C4-2B (cell line): Measurements from ENCODE around the gene DIP2B.

Source experiments
- H3K27ac ChIP-seq: fragments of 450-650 bp; 2 replicates; pipeline ENCODE4 v1.5.1; 2017
- ZFX ChIP-seq: fragments of 450-650 bp; IDR thresholded peaks from 2 replicates; pipeline ENCODE4 v1.6.1; 2017
- TF ChIP-seq, protein P1 (sequence below): fragments of 450-650 bp; conservative IDR thresholded peaks from 2 replicates; pipeline ENCODE4 v1.5.1; 2017; ENCODE audit warnings: mild to moderate bottlenecking

DIP2B gene

DNA sequence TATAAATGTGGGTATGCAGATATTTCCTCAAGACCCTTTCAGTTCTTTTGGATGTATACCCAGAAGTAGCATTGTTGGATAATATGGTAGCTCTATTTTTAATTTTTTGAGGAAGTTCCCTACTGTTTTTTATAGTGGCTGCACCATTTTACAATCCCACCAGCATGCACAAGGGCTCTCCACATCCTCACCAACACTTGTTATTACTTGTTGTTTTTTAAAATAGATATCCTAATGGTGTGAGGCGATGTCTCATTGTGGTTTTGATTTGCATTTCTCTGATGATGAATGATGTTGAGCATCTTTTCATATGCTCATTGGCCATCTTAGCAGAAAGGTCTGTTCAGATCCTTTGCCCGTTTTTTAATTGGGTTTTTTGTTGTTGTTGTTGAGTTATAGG, 47.1 kb downstream of the DIP2B start:
- no peak for TF ChIP-seq ZFX
- TF ChIP-seq, protein P1, sequence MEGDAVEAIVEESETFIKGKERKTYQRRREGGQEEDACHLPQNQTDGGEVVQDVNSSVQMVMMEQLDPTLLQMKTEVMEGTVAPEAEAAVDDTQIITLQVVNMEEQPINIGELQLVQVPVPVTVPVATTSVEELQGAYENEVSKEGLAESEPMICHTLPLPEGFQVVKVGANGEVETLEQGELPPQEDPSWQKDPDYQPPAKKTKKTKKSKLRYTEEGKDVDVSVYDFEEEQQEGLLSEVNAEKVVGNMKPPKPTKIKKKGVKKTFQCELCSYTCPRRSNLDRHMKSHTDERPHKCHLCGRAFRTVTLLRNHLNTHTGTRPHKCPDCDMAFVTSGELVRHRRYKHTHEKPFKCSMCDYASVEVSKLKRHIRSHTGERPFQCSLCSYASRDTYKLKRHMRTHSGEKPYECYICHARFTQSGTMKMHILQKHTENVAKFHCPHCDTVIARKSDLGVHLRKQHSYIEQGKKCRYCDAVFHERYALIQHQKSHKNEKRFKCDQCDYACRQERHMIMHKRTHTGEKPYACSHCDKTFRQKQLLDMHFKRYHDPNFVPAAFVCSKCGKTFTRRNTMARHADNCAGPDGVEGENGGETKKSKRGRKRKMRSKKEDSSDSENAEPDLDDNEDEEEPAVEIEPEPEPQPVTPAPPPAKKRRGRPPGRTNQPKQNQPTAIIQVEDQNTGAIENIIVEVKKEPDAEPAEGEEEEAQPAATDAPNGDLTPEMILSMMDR: no peak
- no peak overlapping the region for H3K27ac ChIP-seq

DNA sequence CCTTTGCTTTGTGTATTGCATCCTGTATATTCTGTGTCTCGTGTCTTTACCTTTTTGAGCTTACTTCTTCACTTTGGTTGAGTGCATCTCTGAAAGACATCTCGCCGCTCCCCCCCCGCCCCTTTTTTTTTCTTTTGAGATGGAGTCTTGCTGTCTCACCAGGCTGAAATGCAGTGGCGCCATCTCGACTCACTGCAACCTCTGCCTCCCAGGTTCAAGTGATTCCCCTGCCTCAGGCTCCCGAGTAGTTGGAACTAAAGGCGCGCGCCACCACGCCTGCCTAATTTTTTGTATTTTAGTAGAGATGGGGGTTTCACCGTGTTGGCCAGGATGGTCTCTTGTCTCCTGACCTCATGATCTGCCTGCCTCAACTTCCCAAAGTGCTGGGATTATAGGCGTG, 49.9 kb downstream of the DIP2B start:
- TF ChIP-seq ZFX: no peak
- TF ChIP-seq, protein P1: no peak
- no peak overlapping the region for H3K27ac ChIP-seq

DNA sequence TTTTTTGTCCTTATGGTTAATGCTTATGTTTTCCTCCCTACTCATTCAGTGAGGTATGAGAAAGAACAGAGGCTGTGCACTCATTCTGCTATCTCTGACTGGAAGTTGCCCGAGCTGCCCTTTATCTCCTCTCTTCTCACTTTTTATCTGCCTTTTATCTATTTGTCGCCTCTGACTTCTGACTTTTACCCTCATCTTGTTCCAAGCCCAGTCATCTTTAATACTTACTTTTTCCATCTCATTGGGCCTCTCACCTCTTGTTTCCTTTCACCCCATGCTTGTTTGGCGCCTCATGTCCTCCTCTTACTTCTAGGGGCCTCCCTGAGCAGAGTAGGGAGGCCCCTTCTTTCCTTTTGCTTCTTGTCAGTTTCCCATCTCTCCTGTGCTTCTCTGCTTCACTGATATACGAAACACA, 50.7 kb downstream of the DIP2B start:
- TF ChIP-seq, protein P1: no peak
- no peak for TF ChIP-seq ZFX
- no peak overlapping the region for H3K27ac ChIP-seq

DNA sequence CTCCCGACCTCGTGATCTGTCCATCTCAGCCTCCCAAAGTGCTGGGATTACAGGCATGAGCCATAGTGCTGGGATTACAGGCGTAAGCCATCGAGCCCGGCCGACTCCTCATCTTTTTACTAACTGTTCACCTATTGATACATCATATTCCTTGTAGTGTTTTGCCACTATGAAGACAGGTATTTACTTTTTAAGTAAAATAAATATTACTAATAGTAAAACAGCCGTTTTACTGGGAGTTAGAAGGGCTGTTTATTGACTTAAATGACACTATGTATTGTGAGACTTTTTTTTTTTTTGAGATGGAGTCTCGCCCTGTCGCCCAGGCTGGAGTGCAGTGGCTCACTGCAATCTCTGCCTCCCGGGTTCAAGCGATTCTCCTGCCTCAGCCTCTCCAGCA, 51.5 kb downstream of the DIP2B start:
- TF ChIP-seq, protein P1: no peak
- peak overlapping the region; percentile 15; the same call in 1 of the 2 replicates for H3K27ac ChIP-seq

DNA sequence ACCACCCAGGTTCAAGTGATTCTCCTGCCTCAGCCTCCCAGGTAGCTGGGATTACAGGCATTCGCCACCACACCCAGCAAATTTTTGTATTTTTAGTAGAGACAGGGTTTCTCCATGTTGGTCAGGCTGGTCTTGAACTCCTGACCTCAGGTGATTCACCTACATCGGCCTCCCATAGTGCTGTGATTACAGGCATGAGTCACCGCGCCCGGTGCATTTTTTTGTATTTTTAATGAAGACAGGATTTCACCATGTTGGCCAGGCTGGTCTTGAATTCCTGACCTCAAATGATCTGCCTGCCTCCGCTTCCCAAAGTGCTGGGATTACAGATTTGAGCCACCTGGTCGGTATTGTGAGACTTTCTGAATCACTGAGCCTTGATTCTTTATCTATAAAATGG, 52.0 kb downstream of the DIP2B start:
- peak overlapping the region; percentile 15; the same call in 1 of the 2 replicates for H3K27ac ChIP-seq

DNA sequence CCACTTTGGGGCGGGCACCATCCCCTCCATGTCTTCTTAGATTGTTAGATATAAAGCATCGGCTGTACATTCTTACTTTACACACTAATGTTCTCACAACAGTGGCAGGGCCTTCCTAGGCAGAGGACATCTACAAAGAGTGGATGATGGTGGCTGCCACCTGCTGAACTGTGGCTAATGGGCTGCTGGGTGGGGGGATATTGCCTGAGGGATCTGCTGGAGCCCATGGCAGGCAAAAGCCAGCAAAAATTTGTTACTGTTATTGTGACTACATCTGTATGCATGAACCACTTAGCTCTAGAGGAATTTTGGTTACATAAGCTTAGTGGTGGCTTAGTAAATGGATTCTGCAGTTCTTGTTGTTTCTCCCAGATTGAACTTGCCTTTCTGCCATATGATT, 52.6 kb downstream of the DIP2B start:
- TF ChIP-seq, protein P1: no peak
- no peak for TF ChIP-seq ZFX
- no peak overlapping the region for H3K27ac ChIP-seq

DNA sequence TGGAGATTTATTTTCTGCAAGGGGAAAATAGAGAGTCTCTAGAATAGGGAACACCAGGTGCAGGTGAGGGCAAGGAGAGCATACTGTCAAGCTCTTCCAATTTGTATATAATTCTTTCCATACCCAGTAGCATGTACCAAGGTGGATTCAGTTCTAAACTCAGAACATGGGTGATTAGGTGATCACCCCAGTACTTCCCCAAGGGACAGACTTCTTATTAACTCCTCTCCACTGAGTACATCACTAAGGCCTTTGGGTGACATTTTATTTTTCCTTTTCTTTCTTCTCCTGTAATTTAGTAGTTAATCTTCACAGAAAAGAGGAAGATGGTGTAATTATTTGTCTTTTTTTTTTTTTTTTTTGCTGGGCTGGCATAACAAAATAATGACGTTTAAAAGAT, 54.2 kb downstream of the DIP2B start:
- H3K27ac ChIP-seq: no peak overlapping the region
- no peak for TF ChIP-seq ZFX
- TF ChIP-seq, protein P1: no peak

DNA sequence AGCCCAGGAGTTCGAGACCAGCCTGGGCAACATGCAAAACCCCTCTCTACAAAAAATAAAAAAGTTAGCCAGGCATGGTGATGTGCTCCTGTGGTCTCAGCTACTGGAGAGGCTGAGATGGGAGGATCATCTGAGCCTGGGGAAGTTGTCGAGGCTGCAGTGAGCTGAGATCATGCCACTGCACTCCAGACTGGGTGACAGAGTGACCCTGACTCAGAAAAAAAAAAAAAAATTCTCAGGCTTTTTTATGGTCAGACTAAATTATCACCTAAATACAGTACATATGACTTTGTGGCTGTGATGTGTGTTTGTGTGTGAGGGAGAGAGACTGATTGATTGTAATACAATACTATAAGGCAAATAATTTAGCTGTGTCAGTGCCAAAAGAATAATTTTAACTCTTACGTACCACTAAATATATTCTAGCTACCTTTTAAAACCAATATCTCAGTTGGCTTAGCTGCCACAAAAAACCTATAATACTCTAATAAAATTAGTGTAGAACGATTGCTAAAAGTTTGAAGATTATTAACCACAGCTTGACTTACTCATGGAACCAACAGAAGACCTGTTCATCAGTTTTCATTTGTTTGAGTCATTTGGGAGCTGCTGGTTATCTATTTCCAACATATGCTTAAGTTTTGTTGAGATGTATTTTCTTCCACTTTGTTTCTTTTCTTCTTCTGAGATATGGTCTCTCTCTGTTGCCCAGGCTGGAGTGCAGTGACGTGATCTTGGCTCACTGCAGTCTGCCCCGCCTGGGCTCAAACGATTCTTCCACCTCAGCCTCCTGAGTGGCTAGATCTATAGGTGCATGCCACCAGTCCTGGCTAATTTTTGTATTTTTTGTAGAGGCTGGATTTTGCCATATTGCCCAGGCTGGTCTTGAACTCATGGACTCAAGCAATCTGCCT, 58.0 kb downstream of the DIP2B start:
- TF ChIP-seq, protein P1: no peak
- no peak for TF ChIP-seq ZFX
- no peak overlapping the region for H3K27ac ChIP-seq
